Esophagus mucosa (tissue), 1 donor: ENCODE data around the gene PLB1. TPM values are rescaled to one million over a fixed set of nuclear protein-coding genes. Genes with fewer than 3 reads are reported as not detected.

Source experiments
- ATAC-seq: fragments of 200-7000 bp; cut with Tn5 transposase; one replicate; pipeline ENCODE4 v1.9.1; 2020
- total RNA-seq: library from RNA; stranded (reverse); gene quantifications from one replicate; pipeline ENCODE4 v1.2.4, GENCODE V29; 2023
- donor health status: DM: yes; HTN: yes; CAD: no.

Gene PLB1
- total RNA-seq, 1 donor from 2014 or later = 1.6 TPM

DNA sequence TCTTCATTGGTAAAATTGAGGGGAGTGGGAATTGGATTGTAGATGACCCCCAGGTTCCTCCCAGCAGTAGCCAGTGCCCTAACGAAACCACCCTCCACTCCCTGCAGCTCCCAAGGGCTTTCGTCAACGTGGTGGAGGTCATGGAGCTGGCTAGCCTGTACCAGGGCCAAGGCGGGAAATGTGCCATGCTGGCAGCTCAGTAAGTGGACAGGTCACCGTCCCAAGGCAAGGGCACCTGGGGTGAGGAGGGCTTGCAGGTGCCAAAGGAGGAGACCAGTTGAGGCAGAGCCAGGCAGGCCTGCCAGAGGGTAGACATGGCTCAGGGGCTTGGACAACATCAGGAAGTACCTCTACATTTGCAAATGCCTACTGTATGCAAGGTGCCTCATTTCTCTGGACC lies 133.1 kb downstream of the PLB1 start:
- ATAC-seq = no peak

DNA sequence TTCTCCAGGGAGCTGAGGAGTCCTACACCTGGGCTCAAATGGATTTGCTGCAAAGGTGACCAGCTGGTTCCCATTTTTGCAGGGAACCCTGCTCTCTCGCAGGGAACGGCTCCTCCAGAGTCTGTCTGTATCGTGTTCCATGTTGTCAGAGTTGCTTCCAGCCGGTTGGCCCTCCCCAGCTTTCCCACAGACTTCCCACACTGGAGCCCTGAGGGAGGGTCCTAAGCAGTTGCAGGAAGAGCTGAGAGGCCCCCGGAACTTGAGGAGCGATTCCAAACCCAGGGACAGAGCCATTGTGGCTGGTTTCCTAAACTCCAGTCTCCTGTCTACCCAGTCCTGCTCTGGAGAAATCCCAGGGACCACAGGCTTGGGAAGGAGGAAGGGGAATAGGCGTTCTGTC lies 134.1 kb downstream of the PLB1 start:
- ATAC-seq = no peak

DNA sequence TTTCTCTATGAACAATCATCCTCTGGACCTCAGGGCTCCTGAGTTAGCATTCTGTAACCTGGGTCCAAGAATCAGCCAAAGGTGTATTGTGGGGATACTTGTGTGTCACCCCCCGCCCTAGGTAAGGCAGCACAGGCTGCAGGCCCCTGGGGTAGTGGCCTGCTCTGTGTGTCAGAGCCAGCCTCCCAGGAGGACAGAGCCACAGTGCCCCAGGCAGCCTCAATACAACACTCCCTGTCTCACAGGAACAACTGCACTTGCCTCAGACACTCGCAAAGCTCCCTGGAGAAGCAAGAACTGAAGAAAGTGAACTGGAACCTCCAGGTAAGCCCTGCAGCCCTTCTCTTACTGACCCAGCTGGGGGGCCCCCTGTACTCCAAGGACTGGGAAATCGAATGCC lies 134.5 kb downstream of the PLB1 start:
- no peak for ATAC-seq

DNA sequence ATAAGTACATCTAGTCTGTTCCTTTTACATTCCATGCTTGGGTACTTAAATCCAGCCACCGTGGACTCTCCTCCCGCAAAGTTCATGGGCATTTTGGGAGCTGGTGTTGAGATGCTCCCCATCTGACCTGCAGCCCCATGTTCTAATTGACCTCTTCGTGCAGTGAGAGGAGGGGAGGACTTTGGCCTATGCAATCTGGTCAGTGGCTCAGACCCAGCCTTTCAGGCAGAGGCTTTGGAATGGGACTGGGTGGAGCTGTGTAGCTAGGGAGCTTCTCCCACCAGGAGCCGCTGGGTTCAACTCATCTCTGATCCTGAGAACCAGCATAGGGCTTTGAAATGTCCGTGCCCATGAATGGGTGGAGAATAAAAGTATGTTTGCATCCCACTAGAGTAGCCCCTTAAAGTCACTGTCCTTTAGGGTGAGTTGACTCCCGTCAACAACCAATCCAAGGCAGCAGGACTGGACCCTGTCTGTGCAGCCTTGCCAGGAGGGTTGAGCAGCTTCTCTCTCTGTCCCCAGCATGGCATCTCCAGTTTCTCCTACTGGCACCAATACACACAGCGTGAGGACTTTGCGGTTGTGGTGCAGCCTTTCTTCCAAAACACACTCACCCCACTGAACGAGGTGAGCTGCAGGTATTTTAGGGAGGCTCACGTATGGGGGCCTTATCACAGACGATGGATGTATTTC lies 135.8 kb downstream of the PLB1 start:
- no peak for ATAC-seq

DNA sequence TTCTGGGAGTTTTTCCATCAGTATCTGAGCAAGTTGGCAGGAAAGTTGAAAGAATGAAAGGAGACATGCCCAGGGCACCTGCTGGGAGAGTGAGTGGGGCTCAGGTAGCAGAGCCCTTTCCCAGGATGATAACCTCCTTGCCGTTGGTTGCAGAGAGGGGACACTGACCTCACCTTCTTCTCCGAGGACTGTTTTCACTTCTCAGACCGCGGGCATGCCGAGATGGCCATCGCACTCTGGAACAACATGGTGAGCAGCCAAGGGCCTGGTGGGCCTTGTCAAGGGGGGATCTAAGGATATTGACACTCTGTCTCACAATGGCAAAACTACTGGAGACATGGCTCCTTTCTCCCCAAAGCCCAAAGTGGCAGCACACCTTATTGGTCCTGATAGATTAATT lies 136.9 kb downstream of the PLB1 start:
- no peak for ATAC-seq

DNA sequence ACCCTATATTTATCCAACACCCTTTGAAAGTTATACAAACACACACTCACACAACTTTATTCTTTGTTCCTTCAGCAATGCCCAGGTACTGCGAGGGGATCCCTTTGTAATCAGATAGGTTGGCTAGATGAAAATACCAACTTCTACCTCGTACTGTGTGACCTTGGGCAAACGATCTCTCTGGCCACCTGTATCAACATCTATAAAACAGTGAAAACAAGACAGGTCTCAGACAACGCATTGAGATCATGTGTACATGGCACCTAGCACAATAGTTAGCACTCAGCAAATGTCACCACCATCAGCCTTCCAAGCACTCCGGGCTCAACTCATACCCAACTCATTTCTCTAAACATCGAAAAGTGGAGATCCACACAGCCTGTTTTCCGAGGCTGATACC lies 137.3 kb downstream of the PLB1 start:
- no peak for ATAC-seq

DNA sequence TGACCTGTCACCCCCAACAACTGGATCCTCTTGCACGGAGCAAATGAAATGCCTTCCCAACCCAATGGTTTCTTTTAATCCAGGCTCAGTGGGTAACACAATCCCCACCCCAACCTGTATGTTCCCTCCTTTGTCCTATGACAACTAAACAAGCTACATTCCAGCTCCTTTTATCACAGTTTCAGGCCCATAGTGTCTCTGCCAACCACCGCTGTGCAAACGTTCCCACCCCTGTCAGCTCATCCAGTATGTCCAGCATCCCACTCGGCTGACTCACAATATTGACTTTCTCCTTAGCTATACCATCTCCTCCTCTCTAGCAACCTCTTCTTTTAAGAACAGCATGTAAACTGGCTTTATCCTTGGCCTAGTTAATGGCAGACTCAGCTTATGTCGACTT lies 137.9 kb downstream of the PLB1 start:
- peak; percentile 91 for ATAC-seq

DNA sequence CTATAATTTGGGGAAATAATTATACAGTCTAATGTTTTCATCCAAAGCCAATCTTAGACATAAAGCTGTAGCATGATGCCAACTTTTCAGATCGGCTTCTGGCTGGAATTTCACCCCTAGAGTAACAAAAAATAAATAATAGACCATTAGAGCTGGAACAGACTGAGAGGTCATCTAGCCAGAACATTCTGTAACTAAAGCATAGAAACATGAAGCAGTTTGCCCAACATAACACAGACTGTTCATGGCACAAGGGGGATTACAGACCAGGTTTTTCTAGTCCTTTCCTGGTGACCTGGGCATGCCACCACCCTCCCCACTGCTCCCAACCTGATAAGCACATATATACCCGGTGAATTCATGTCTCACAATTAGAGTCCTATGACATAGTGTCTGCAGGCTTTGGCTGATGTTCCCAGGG lies 139.3 kb downstream of the PLB1 start:
- ATAC-seq = peak; percentile 46

DNA sequence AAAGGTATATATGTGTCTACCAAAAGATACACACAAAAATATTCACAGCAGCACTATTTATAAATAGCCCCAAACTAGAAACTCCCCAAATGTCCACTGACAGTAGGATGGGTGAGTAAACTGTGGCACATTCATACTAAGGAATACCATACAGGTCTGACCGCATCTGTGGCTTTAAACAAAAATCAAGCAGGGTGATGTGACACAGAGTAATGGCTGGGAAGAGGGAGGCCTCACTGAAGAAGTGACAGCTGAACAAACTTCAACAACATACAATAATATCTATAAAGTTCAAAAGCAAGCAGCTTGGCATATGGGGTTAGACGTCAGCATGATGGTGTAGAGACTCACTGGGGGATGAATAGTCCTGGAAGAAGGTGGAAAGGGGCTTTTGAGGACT lies 140.6 kb downstream of the PLB1 start:
- ATAC-seq = peak; percentile 32

DNA sequence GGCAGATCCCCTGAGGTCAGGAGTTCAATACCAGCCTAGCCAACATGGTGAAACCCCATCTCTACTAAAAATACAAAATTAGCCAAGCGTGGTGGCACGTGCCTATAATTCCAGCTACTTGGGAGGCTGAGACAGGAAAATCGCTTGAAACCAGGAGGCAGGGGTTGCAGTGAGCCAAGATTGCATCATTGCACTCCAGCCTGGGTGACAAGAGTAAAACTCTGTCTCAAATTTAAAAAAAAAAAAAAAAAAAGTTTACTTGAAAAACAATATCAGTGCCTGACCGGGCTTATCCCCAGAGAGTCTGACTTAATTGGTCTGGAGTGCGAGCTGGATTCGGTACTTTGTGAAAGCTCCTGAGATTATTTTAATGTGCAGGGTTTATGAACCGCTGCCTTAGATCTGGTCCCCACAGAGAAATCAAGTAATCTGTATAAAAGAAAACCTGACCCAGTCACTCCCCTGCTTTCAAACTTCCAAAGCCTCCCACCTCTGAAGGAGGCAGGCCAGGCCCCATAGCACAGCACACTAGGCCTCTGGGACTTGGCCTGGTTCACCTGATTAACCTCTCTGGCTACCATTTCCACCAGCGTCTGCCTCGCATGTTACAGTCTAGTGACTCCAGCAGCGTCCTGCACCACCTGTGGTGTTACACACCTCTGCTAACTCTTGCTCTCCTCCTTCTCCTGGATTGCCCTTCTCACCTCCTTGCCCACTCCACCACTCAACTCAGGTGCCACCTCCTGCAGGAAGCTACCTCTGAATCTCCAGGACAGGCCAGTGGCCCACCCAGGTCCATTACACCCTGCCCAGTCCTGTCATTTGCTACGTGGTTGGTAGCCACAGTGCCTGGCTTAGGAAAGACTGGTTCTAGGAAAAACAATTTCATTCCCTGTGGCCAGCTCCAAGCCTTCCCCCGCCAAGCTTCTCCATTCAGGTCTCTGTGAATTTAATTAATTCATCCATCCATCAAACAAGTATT lies 141.5 kb downstream of the PLB1 start:
- no peak for ATAC-seq

DNA sequence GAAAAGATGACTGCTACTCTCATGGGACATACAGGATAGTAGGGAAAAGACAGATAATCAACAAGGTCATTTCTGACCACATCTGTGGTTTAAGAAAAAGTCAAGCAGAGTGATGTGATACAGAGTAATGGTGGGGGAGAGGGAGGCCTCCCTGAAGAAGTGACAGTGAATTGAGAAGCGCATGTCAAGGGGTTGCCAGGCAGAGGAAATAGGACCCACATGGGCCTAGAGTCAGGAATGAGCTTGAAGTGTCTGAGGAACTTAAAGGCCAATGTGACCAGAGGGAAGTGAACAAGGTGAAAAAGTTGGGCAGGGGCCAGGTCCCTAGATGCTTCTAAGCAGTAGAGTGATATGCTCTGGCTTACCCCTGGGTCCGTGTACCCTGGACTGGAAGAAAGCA lies 142.2 kb downstream of the PLB1 start:
- ATAC-seq = no peak

DNA sequence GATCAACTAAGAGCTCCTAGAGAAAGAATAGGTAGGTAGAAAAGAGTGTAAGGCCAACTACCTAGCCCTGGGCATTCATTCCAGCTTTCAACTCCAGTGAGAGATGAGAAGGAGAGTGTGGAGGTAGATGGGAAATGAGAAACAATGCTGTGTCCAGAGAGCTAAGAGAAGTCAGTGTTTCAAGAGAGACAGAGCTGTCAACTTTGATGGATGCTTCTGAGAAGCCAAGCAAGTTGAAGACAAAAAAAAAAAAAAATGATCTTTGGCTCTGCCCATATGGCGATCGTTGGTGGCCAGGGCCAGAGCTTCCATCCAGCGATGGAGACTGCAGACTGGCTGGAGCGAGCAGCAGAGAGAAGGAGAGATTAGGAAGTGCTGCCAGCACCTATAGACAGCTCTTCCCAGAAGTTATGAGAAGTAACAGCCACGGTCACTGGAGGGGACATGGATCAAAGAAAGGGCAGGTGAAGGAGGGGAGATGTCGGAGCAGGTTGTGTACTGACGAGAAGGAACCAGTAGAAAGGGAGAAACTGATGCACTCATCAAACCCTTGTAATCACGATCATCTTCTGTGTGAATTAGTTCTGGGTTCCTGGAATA lies 143.3 kb downstream of the PLB1 start:
- no peak for ATAC-seq

DNA sequence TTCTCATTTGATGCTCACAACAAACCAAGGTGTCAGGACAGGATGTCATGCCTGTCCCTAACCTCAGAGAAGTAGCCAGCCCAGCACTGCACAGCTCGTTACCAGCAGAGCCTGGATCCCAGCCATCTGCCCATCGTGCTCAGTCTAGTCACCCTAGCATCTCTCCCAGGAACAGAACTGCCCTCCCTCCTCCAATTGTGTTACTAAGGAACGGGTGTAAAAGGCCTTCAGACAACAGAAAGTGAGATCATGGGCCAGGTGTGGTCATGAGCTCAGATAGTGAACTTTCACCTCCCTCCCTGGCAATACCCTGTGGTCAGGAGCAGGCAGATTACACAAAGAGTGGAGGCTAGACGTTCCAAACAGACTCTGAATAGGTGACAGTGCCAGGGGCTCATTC lies 144.0 kb downstream of the PLB1 start:
- ATAC-seq = peak; percentile 28

DNA sequence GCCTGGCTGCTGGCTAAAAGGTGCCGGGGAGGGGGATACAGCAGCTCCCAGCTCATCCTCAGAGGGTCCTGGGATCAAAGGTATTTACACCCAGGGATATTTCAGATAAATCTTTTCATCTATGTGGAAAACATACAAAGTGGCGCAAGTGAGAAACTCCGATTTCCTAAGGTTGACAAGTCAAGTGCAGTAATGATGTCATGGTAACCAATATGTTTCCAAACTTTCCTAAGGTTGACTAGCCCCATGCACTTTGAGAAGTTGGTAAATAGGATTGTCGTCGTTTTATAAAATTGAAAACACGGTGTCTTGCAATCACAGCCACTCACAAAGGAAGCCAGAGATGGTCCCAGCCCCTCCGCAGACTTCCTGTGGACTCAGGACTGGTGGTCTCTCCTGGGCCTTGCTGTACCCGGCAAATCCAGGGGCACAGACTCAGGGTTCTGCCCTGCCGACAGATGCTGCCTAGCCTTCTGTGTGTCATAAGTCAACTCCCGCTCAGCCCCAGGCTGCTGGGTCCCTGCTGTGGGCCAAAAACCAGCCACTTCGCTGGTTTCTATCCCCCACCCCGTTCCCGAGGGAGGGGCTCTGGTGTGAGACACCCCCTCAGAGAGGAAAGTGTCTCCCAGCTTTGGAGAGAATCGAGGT lies 144.5 kb downstream of the PLB1 start:
- ATAC-seq = no peak

DNA sequence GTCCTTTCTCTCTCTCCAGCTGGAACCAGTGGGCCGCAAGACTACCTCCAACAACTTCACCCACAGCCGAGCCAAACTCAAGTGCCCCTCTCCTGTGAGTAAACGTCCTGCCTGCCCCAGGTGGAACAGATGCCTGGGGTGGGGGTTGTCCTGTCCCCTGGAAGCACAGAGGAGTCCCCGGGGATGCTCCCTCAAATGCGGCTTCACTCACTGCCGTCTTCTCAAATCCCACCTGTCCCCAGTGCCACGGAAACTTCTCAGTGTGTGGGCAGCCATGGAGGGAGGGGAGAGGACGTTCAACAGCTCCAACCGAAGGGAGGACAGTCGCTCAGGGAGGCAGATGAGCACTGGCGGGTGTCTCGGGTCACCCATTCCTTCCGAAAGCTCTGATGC lies 145.0 kb downstream of the PLB1 start:
- ATAC-seq = no peak

DNA sequence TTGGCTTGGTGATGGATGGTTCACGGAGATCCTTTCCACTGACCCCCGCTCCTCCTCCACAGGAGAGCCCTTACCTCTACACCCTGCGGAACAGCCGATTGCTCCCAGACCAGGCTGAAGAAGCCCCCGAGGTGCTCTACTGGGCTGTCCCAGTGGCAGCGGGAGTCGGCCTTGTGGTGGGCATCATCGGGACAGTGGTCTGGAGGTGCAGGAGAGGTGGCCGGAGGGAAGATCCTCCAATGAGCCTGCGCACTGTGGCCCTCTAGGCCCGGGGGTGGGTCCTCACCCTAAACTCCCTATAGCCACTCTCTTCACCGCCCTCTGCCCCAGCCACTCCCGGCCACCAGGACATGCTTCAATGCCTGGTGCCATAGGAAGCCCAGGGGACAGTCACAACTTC lies 146.9 kb downstream of the PLB1 start:
- peak; percentile 2 for ATAC-seq

DNA sequence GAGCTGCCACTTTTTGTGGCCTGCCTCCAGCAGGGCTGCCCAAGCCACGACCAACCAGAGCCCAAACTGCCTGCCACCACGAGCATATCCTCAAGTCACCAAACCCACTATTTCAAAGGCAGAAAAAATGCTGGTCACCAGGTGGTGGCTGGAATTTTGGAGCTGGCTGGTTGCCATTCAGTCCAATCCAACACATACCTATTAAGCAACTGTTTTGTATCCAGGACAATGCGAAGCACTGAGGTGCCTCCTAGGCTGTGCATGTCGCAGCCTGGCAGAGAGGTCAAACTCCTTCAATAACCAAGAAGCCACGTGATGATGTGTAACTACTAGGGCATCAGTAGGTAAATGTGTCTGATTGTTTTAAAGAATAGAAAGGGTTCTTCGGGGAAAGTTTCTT lies 147.5 kb downstream of the PLB1 start:
- ATAC-seq = peak; percentile 66

DNA sequence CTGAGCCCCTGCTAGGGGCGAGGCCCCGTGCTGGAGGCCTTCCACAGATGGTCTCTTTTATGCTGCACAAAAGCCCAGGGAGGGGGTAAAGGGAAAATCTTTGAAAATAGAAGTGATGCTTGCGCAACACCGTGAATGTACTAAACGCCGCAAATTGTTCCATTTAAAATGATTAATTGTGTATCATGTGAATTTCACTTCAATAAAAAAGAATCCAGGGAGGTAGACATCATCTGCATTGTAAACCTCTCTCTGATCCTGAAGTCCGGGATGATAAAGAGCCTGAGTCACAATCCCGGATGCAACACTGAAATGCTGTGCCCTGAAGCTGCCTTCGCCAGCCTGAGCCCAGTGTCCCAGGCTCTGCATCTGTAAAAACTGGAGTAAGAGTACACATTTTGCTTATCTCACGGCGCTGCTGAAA lies 148.1 kb downstream of the PLB1 start:
- peak; percentile 74 for ATAC-seq

DNA sequence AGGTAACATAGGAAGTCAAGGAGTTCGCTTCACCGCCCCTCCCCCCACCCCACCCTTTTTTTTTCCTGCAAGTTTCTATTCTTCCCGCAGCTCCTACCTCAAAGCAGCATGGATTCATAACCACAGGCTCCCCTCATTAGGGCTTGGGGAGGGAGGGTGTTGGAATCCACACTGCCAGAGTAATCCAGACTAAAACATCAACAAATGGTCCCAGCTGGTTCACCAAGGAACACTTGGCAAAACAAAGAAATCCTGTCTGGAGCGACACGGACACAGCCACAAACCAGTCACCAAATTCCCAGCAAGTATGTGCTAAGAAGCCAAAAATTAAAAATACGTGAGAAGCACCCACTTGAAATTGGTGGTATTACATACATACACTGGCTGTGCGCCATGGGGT lies 148.9 kb downstream of the PLB1 start:
- ATAC-seq = no peak

DNA sequence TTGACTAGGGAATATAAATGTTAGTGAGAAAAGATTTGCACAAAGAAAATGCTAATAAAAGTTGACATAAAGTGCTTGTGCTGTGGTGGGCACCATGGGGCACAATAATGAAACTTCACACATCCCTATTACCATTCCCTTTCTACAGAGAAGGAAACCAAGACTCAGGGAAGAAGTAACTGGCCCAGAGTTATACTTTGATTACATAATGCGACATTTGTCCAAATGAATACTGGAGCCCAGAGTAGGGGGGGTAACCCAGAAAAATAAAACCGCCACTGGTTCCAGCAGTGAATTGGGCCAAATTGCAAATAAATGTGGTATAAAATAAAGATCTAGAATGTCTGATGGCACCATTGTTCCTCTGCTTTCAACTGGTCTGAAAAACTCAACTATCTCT lies 149.7 kb downstream of the PLB1 start:
- no peak for ATAC-seq

DNA sequence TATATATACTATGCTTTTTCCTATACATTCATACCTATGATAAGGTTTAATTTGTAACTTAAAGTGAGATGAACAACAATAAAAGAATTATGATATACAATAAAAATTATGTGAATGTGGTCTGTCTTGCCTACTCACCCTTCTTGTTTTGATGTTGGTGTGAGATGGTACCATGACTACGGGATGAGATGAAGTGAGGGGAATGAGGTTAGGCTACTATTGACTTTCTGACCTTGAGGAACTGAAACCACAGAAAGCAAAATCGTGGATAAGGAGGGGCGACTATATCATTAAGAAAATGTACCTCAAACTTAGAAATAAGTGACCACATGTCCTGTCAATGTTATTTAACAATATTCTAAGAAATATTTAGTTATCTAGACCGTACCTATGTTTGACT lies 151.8 kb downstream of the PLB1 start:
- no peak for ATAC-seq

DNA sequence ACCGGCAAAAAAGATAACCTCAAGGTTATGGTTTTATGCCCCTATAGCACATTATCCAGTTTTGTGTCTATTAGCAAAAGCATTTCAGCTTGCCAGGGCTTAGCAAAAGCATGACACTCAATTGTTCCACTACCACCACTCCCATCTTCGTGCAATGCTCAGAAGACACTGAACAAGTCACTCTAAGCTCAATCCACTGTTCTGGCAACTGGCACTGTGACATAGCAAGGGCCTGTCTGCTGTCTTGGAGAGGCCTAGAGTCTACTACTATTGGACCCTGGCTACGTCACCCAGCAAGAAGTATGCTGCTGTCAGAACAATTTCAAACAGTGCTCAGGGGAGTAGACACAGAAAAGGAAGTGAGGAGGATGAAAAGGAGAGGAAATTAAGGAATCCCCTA lies 152.3 kb downstream of the PLB1 start:
- ATAC-seq = peak; percentile 68
